HG03442 (cell line): ENCODE data around the gene DRAXIN.

Experiments used
- ATAC-seq: cut with Tn5 transposase; IDR thresholded peaks from one replicate; pipeline ENCODE4 v1.9.1; 2021; ENCODE audit warnings: mild to moderate bottlenecking, moderate library complexity; ENCODE audit not compliant: unreplicated experiment

Gene DRAXIN

GRCh38 chr1:11735531-11735853, 44.0 kb downstream of the DRAXIN start:
- ATAC-seq: peak; percentile 5

- ATAC-seq: peak; percentile 55
Observed at GRCh38 chr1:11735854-11736745, 44.6 kb downstream of the DRAXIN start, which contains the start of gene AGTRAP. Gene AGTRAP (plus strand): TSS chr1:11736136. CDS start chr1:11736209, 73 bp downstream.

GRCh38 chr1:11736746-11737639, 45.5 kb downstream of the DRAXIN start:
- ATAC-seq: peak; percentile 25

- ATAC-seq: no peak
Observed at GRCh38 chr1:11738096-11738495, 46.6 kb downstream of the DRAXIN start.

- no peak for ATAC-seq
Observed at GRCh38 chr1:11738783-11739182, 47.3 kb downstream of the DRAXIN start.

- no peak for ATAC-seq
Observed at GRCh38 chr1:11740258-11741192, 49.0 kb downstream of the DRAXIN start.

- no peak for ATAC-seq
Observed at GRCh38 chr1:11741482-11741881, 50.0 kb downstream of the DRAXIN start.

- ATAC-seq: no peak
Observed at GRCh38 chr1:11741919-11742558, 50.5 kb downstream of the DRAXIN start.

- ATAC-seq: no peak
Observed at GRCh38 chr1:11744287-11744686, 52.8 kb downstream of the DRAXIN start.

- no peak for ATAC-seq
Observed at GRCh38 chr1:11746092-11746491, 54.6 kb downstream of the DRAXIN start.

- no peak for ATAC-seq
Observed at GRCh38 chr1:11746795-11747487, 55.4 kb downstream of the DRAXIN start.

GRCh38 chr1:11748294-11749202, 57.0 kb downstream of the DRAXIN start:
- ATAC-seq: no peak

- peak; percentile 42 for ATAC-seq
Observed at GRCh38 chr1:11749203-11749689, 57.7 kb downstream of the DRAXIN start.

- ATAC-seq: no peak
Observed at GRCh38 chr1:11749996-11750395, 58.5 kb downstream of the DRAXIN start.

- no peak for ATAC-seq
Observed at GRCh38 chr1:11751087-11751486, 59.6 kb downstream of the DRAXIN start.

GRCh38 chr1:11752359-11753088, 61.0 kb downstream of the DRAXIN start:
- ATAC-seq: no peak

- no peak for ATAC-seq
Observed at GRCh38 chr1:11753555-11754208, 62.2 kb downstream of the DRAXIN start.
